Endothelial cell of umbilical vein (primary cell): ENCODE results near the gene TMEM120B. TPM values are rescaled to one million over a fixed set of nuclear protein-coding genes. Genes with fewer than 3 reads are reported as not detected.

Source experiments
- Bru-seq: library from RNA; stranded (reverse); fragments of 400-500 nt; gene quantifications from one replicate; lab custom pipeline; 2021; lab: Mats Ljungman, UMichigan
- BruChase-seq, 2 experiments: library from RNA; stranded (reverse); fragments of 400-500 nt; gene quantifications; one replicate each; lab custom pipeline; 2021; lab: Mats Ljungman, UMichigan
- BruUV-seq: library from RNA; stranded (reverse); fragments of 400-500 nt; replicated peaks from 2 replicates; lab custom pipeline; 2021; lab: Mats Ljungman, UMichigan
- CTCF ChIA-PET: fragments of 300-600, 350-600 bp; sonication (Branson Sonifier 250); formaldehyde crosslinking; loops from one replicate; lab custom pipeline; 2021; ENCODE audit warnings: antibody characterized with exemption, inconsistent platforms; lab: Charles Lee
- POLR2A ChIA-PET: fragments of 300-600, 350-600 bp; sonication (Branson Sonifier 250); formaldehyde crosslinking; loops from one replicate; lab custom pipeline; 2021; ENCODE audit warnings: antibody characterized with exemption, inconsistent platforms; lab: Charles Lee
- DNase-seq: peaks from one replicate; pipeline ENCODE4 v3.0.0-alpha.2; 2011; ENCODE audit warnings: low read depth, low spot score
- FAIRE-seq: peaks from 2 replicates; lab custom pipeline; 2011; peaks lifted over from hg19 to GRCh38; lab: Jason Lieb, UNC
- H2AFZ ChIP-seq: 2 replicates; pipeline ENCODE4 v1.6.0; 2012; ENCODE audit warnings: low read depth, low read length, control low read depth, inconsistent platforms
- H3K27ac ChIP-seq: 2 replicates; pipeline ENCODE4 v1.5.1; 2011; ENCODE audit warnings: low read depth, mild to moderate bottlenecking, control low read depth, low read length, moderate library complexity; ENCODE audit not compliant: insufficient read depth
- H3K27me3 ChIP-seq, 2 experiments: 2 replicates each; pipeline versions ENCODE4 v1.6.0 to v1.6.1; 2011; ENCODE audit warnings: low read length in 2 of 2, mixed read lengths in 1 of 2; ENCODE audit not compliant: control insufficient read depth in 2 of 2, insufficient read depth in 2 of 2
- H3K36me3 ChIP-seq, 2 experiments: 2 replicates in 1 of 2; 3 replicates in 1 of 2; pipeline ENCODE4 v1.5.1; 2011; ENCODE audit warnings: low read length in 2 of 2, mild to moderate bottlenecking in 1 of 2, moderate library complexity in 1 of 2; ENCODE audit not compliant: control insufficient read depth in 2 of 2, insufficient read depth in 2 of 2; ENCODE audit errors: extremely low read depth in 1 of 2
- H3K4me1 ChIP-seq: 3 replicates; pipeline ENCODE4 v1.5.1; 2011; ENCODE audit warnings: mild to moderate bottlenecking, low read length; ENCODE audit not compliant: control insufficient read depth, insufficient read depth; ENCODE audit errors: extremely low read depth
- H3K4me2 ChIP-seq: 2 replicates; pipeline ENCODE4 v1.6.1; 2011; ENCODE audit warnings: low read length, control low read depth, mixed read lengths; ENCODE audit not compliant: insufficient read depth
- H3K4me3 ChIP-seq, 3 experiments: fragments of 200-600 bp in 1 of 3; sonication (generic), shearing (Covaris generic) in 1 of 3; replicated peaks in 1 of 3; 2 replicates each; pipeline ENCODE4 v1.5.1; 2011 to 2016; ENCODE audit warnings: control low read depth in 3 of 3, low read length in 3 of 3, mild to moderate bottlenecking in 2 of 3, inconsistent platforms in 1 of 3, low read depth in 1 of 3, moderate library complexity in 1 of 3; ENCODE audit not compliant: insufficient read depth in 1 of 3
- H3K79me2 ChIP-seq: 2 replicates; pipeline ENCODE4 v1.6.0; 2012; ENCODE audit warnings: low read length, inconsistent platforms; ENCODE audit not compliant: control insufficient read depth, insufficient read depth
- H3K9ac ChIP-seq: replicated peaks from 2 replicates; pipeline ENCODE3; 2011; ENCODE audit warnings: low read length, control low read depth; ENCODE audit not compliant: insufficient read depth; ENCODE audit errors: extremely low read depth
- H3K9me1 ChIP-seq: replicated peaks from 3 replicates; pipeline ENCODE4 v1.6.0; 2011; ENCODE audit warnings: mild to moderate bottlenecking, low read length; ENCODE audit not compliant: control insufficient read depth, insufficient read depth; ENCODE audit errors: extremely low read depth
- H3K9me3 ChIP-seq: replicated peaks from 2 replicates; pipeline ENCODE4 v1.5.1; 2012; ENCODE audit warnings: low read length, inconsistent platforms; ENCODE audit not compliant: control insufficient read depth, insufficient read depth
- H4K20me1 ChIP-seq: replicated peaks from 2 replicates; pipeline ENCODE3; 2011; ENCODE audit warnings: mild to moderate bottlenecking, low read length; ENCODE audit not compliant: control insufficient read depth, insufficient read depth; ENCODE audit errors: extremely low read depth
- CTCF ChIP-seq, 2 donors: IDR thresholded peaks; 1 replicate in 1 of 2; 2 replicates in 1 of 2; pipeline ENCODE4 v1.5.1; 2011; ENCODE audit warnings: low read length in 2 of 2, mild to moderate bottlenecking in 2 of 2, moderate library complexity in 2 of 2, control low read depth in 1 of 2, inconsistent platforms in 1 of 2, low read depth in 1 of 2; ENCODE audit not compliant: insufficient read depth in 1 of 2; ENCODE audit errors: extremely low read depth in 1 of 2
- EZH2 ChIP-seq: IDR thresholded peaks from 2 replicates; pipeline ENCODE4 v1.6.1; 2012; ENCODE audit warnings: borderline replicate concordance, low read depth, mild to moderate bottlenecking, moderate library complexity, low read length, inconsistent platforms; ENCODE audit not compliant: severe bottlenecking
- FOS ChIP-seq: IDR thresholded peaks from 2 replicates; pipeline ENCODE4 v1.6.1; 2011; ENCODE audit warnings: mild to moderate bottlenecking, low read length, moderate library complexity, borderline replicate concordance; ENCODE audit not compliant: insufficient read depth
- GATA2 ChIP-seq: IDR thresholded peaks from 2 replicates; pipeline ENCODE4 v1.7.0; 2011; ENCODE audit warnings: low read depth, mild to moderate bottlenecking, moderate library complexity, mixed read lengths, low read length; ENCODE audit not compliant: insufficient read length, insufficient read depth
- JUN ChIP-seq: IDR thresholded peaks from 2 replicates; pipeline ENCODE4 v1.6.1; 2011; ENCODE audit warnings: borderline replicate concordance, low read depth; ENCODE audit not compliant: insufficient read length, insufficient read depth
- MAX ChIP-seq: IDR thresholded peaks from 2 replicates; pipeline ENCODE4 v1.6.1; 2011; ENCODE audit not compliant: insufficient read depth, insufficient read length
- MYC ChIP-seq: IDR thresholded peaks from one replicate; pipeline ENCODE4 v1.6.1; 2011; ENCODE audit warnings: mild to moderate bottlenecking, low read depth, low read length
- POLR2A ChIP-seq: IDR thresholded peaks from 2 replicates; pipeline ENCODE4 v1.6.1; 2012; ENCODE audit warnings: low read depth, mild to moderate bottlenecking, control low read depth, low read length
- POLR2AphosphoS5 ChIP-seq: IDR thresholded peaks from 2 replicates; pipeline ENCODE4 v1.6.1; 2012; ENCODE audit warnings: low read depth, mild to moderate bottlenecking, control low read depth, low read length, moderate library complexity; ENCODE audit not compliant: insufficient read depth
- dilution Hi-C: fragments of 300-500 bp; cut with MboI; formaldehyde crosslinking; loops from one replicate; pipeline ENCODE4 v1.15.0; 2019; ENCODE audit warnings: low sequenced_read_pairs; ENCODE audit not compliant: extremely low pct_ligation_motif_present
- intact Hi-C: fragments of 100-400 bp; cut with micrococcal nuclease; formaldehyde crosslinking; loops from one replicate; pipeline ENCODE4 v1.10.0; 2022
- long read RNA-seq: library from polyadenylated mRNA; stranded (forward); transcript quantifications from one replicate; pipeline ENCODE4 v2.0.0, GENCODE V29; 2021
- polyA minus RNA-seq, 3 experiments: library from RNA; depleted of rRNA, polyadenylated mRNA; stranded (reverse); fragments of >200 nt; gene quantifications; 1 replicate in 1 of 3; 2 replicates in 2 of 3; pipeline ENCODE4 v1.2.3, GENCODE V29; 2011
- polyA plus RNA-seq, 4 experiments: library from polyadenylated mRNA; depleted of rRNA in 3 of 4; stranded (reverse) in 3 of 4; unstranded in 1 of 4; fragments of >200 nt; gene quantifications; 2 replicates each; pipeline versions ENCODE4 v1.2.1 to v1.2.3, GENCODE V29; 2011 to 2012; ENCODE audit warnings: missing spikeins in 1 of 4
- total RNA-seq: library from RNA; stranded (reverse); gene quantifications from 2 replicates; pipeline ENCODE4 v1.2.3, GENCODE V29; 2021

Gene TMEM120B
- total RNA-seq (12.8 and 15.9 TPM in 2 replicates), polyA plus RNA-seq (10.4 and 13.5 TPM in 2 replicates), polyA minus RNA-seq (18.8 and 21.0 TPM in 2 replicates), Bru-seq, nascent RNA (percentile 52 among the genes with signal in this experiment), BruChase-seq, experiment 1, labeled RNA remaining after a 6-hour chase (percentile 67 among the genes with signal in this experiment), BruChase-seq, experiment 2, labeled RNA remaining after a 2-hour chase (percentile 67 among the genes with signal in this experiment)
- polyA plus RNA-seq (2011; cell fraction: cytosol; rRNA removed), result 7.9 and 8.4 TPM in 2 replicates
- polyA plus RNA-seq (2011; cell fraction: nucleus; rRNA removed), result 31.4 and 38.0 TPM in 2 replicates
- polyA plus RNA-seq (2012), result 7.2 and 9.6 TPM in 2 replicates
- 16.1 TPM for polyA minus RNA-seq (2011; cell fraction: cytosol; rRNA and poly(A)+ RNA removed)
- 9.2 and 9.3 TPM in 2 replicates for polyA minus RNA-seq (2011; cell fraction: nucleus; rRNA and poly(A)+ RNA removed)
- long read RNA-seq, full-length matches to known transcripts, result 12 of 23 reads
- long read RNA-seq, partial matches to known transcripts, result 0 of 23 reads
- long read RNA-seq, other reads (novel, unspliced or antisense), result 11 of 23 reads

GRCh38 chr12:121712461-121713256, at the start of gene TMEM120B:
Gene TMEM120B, plus strand, starts transcription at chr12:121712752. Its CDS starts 144 bp downstream, at chr12:121712896.
- H3K9ac ChIP-seq, result peak within 1 kb of the TSS; percentile 91
- FAIRE-seq (peak; percentile 44), DNase-seq (peak; percentile 76)

More at GRCh38 chr12:121712461-121713256, at the start of gene TMEM120B:
- H3K4me3 ChIP-seq, result peak within 1 kb of the TSS; percentile 61 to 95 (median 91)
- peak within 1 kb of the TSS; percentile 75 for H3K27ac ChIP-seq
- BruUV-seq, result no TSS peak
- H3K4me2 ChIP-seq, result peak within 1 kb of the TSS; percentile 99
- H4K20me1 ChIP-seq, result no peaks in the 10 kb centered on the region
- H2AFZ ChIP-seq, result peak within 1 kb of the TSS; percentile 97
- H3K36me3 ChIP-seq, result no peaks in the 10 kb centered on the region
- dilution Hi-C loops, result no loop called here
- H3K79me2 ChIP-seq, result peaks cover 12% of the 10 kb centered on the region
- H3K9me3 ChIP-seq, result no peaks in the 10 kb centered on the region
- H3K27me3 ChIP-seq, result no peaks in the 10 kb centered on the region
- CTCF ChIA-PET, result interaction anchor here (0.9 to 4.2 kb wide), 16 partner anchors 8 to 160 kb away, joined by 3 to 47 read pairs (median 5); partner anchors contain the start of gene RHOF
- intact Hi-C loops, result loop anchor here (1.0 to 2.0 kb wide), 2 partner anchors 26 to 37 kb away; no protein-coding TSS in a partner anchor
- no peaks in the 10 kb centered on the region for H3K9me1 ChIP-seq
- H3K4me1 ChIP-seq, result peaks cover 18% of the 10 kb centered on the region
- no peak for TF ChIP-seq EZH2
- TF ChIP-seq MAX, result peak; percentile 2
- TF ChIP-seq FOS, result no peak
- no peak for TF ChIP-seq GATA2
- TF ChIP-seq POLR2A, result peak; percentile 94
- no peak for TF ChIP-seq JUN
- peak; percentile 75 for TF ChIP-seq POLR2AphosphoS5
- no peak for TF ChIP-seq MYC
- peak in 1 of 2 donors; percentile 15 for TF ChIP-seq CTCF (IDR thresholded peaks at IDR 0.05; ENCODE audit: extremely low read depth in 1 of 2, insufficient read depth in 1 of 2, low read depth in 1 of 2, low read length in 2 of 2)
- POLR2A ChIA-PET, result no interaction called here
